Epidermal melanocyte (primary cell): Measurements from ENCODE around the gene WNT3A.

Source experiments
- DNase-seq: peaks from one replicate; pipeline ENCODE4 v3.0.0; 2011; ENCODE audit warnings: low spot score; ENCODE audit not compliant: insufficient read length

Gene WNT3A

GRCh38 chr1:227999056-227999930 is 7.5 kb upstream of the WNT3A start:
- DNase-seq = peak; percentile 76

GRCh38 chr1:228000416-228000815 is 6.4 kb upstream of the WNT3A start:
- DNase-seq = no peak

- no peak for DNase-seq
Observed at GRCh38 chr1:228000836-228001563, 5.8 kb upstream of the WNT3A start.

- DNase-seq = no peak
Observed at GRCh38 chr1:228001738-228002535, 4.9 kb upstream of the WNT3A start.

GRCh38 chr1:228002792-228003191 is 4.0 kb upstream of the WNT3A start:
- DNase-seq = no peak

GRCh38 chr1:228003461-228004330 is 3.1 kb upstream of the WNT3A start:
- DNase-seq = no peak

GRCh38 chr1:228004331-228004855 is 2.4 kb upstream of the WNT3A start:
- DNase-seq = no peak

- no peak for DNase-seq
Observed at GRCh38 chr1:228004856-228005462, 1.8 kb upstream of the WNT3A start.

GRCh38 chr1:228005511-228006033 is 1.2 kb upstream of the WNT3A start:
- DNase-seq = no peak

- DNase-seq = no peak
Observed at GRCh38 chr1:228006034-228006785, 588 bp upstream of the WNT3A start.

GRCh38 chr1:228007049-228007800 is 427 bp downstream of the WNT3A start:
- no peak for DNase-seq

GRCh38 chr1:228007801-228008341 is 1.1 kb downstream of the WNT3A start:
- DNase-seq = no peak

- no peak for DNase-seq
Observed at GRCh38 chr1:228008391-228009115, 1.8 kb downstream of the WNT3A start.

- no peak for DNase-seq
Observed at GRCh38 chr1:228009116-228009827, 2.5 kb downstream of the WNT3A start.

GRCh38 chr1:228009828-228010775 is 3.3 kb downstream of the WNT3A start:
- no peak for DNase-seq

GRCh38 chr1:228010921-228011320 is 4.1 kb downstream of the WNT3A start:
- no peak for DNase-seq
